Caco-2 (cell line): ENCODE measurements around the gene MSX1. TPM values are rescaled to one million over a fixed set of nuclear protein-coding genes. Genes with fewer than 3 reads are reported as not detected.

Source experiments
- BruUV-seq: library from RNA; stranded (reverse); fragments of 400-500 nt; replicated peaks from 2 replicates; lab custom pipeline; 2021; lab: Mats Ljungman, UMichigan
- CTCF ChIA-PET: fragments of 300-600 bp; sonication (Branson Sonifier 250); formaldehyde crosslinking; loops from one replicate; lab custom pipeline; 2022; ENCODE audit warnings: antibody characterized with exemption; lab: Charles Lee
- POLR2A ChIA-PET: fragments of 300-600 bp; sonication (Branson Sonifier 250); formaldehyde crosslinking; loops from one replicate; lab custom pipeline; 2022; ENCODE audit warnings: antibody characterized with exemption; lab: Charles Lee
- DNase-seq, 2 experiments: peaks; one replicate each; pipeline versions ENCODE4 v3.0.0 to v3.0.0-alpha.2; 2020 to 2022
- H3K27me3 ChIP-seq: replicated peaks from 2 replicates; pipeline ENCODE4 v1.6.0; 2011; ENCODE audit warnings: low read length; ENCODE audit not compliant: control insufficient read depth, insufficient read depth
- H3K36me3 ChIP-seq: 2 replicates; pipeline ENCODE4 v1.5.1; 2011; ENCODE audit warnings: low read length; ENCODE audit not compliant: control insufficient read depth, insufficient read depth
- H3K4me1 ChIP-seq: fragments of 250-450 bp; sonication (Bioruptor Pico); 2 replicates; pipeline ENCODE4 v1.5.1; 2020; ENCODE audit warnings: mild to moderate bottlenecking
- H3K4me3 ChIP-seq: 2 replicates; pipeline ENCODE4 v1.5.1; 2011; ENCODE audit warnings: low read depth, mild to moderate bottlenecking, control low read depth, low read length
- H3K9me3 ChIP-seq: fragments of 250-450 bp; sonication (Bioruptor Pico); 2 replicates; pipeline ENCODE4 v1.5.1; 2020; ENCODE audit warnings: mild to moderate bottlenecking, moderate library complexity
- H3K27ac Mint-ChIP-seq: one replicate; pipeline ENCODE4 v1.8.0; 2022; ENCODE audit warnings: mixed read lengths; ENCODE audit not compliant: unreplicated experiment
- H3K27me3 Mint-ChIP-seq: one replicate; pipeline ENCODE4 v1.8.0; 2022; ENCODE audit warnings: mixed read lengths; ENCODE audit not compliant: insufficient read depth, unreplicated experiment
- H3K36me3 Mint-ChIP-seq: one replicate; pipeline ENCODE4 v1.8.0; 2022; ENCODE audit warnings: mild to moderate bottlenecking, mixed read lengths; ENCODE audit not compliant: insufficient read depth, unreplicated experiment
- H3K4me1 Mint-ChIP-seq: one replicate; pipeline ENCODE4 v1.8.0; 2022; ENCODE audit warnings: low read depth, mixed read lengths; ENCODE audit not compliant: unreplicated experiment
- H3K4me3 Mint-ChIP-seq: one replicate; pipeline ENCODE4 v1.8.0; 2022; ENCODE audit warnings: mild to moderate bottlenecking, moderate library complexity, mixed read lengths; ENCODE audit not compliant: unreplicated experiment
- H3K9me3 Mint-ChIP-seq: one replicate; pipeline ENCODE4 v1.8.0; 2022; ENCODE audit warnings: mixed read lengths; ENCODE audit not compliant: unreplicated experiment
- CTCF ChIP-seq, 2 experiments: fragments of 200-600 bp in 1 of 2; IDR thresholded peaks; 1 replicate in 1 of 2; 2 replicates in 1 of 2; pipeline versions ENCODE4 v1.5.1 to v1.8.0; 2011 to 2022; ENCODE audit warnings: antibody characterized with exemption in 1 of 2, control low read depth in 1 of 2, inconsistent platforms in 1 of 2, low read depth in 1 of 2, low read length in 1 of 2, mild to moderate bottlenecking in 1 of 2, moderate library complexity in 1 of 2; ENCODE audit not compliant: insufficient read depth in 1 of 2, severe bottlenecking in 1 of 2, unreplicated experiment in 1 of 2
- intact Hi-C: fragments of 100-400 bp; cut with micrococcal nuclease; formaldehyde crosslinking; loops from one replicate; pipeline ENCODE4 v1.10.0; 2022; ENCODE audit not compliant: unreplicated experiment
- total RNA-seq: library from RNA; stranded (reverse); gene quantifications from 2 replicates; pipeline ENCODE4 v1.2.3, GENCODE V29; 2022

The MSX1 gene
- total RNA-seq, 1 experiment from 2014 or later = 35.1 TPM

GRCh38 chr4:4868040-4868757 lies 8.7 kb downstream of the MSX1 start:
- Mint-ChIP-seq H3K4me1 (no peaks in the 10 kb centered on the region), H3K27me3 (peaks cover 4% of the 10 kb centered on the region), H3K9me3 (no peaks in the 10 kb centered on the region), H3K27ac (no peak overlapping the region), H3K4me3 (no peak overlapping the region), H3K36me3 (peaks cover 20% of the 10 kb centered on the region)
- Histone ChIP-seq H3K9me3 (no peaks in the 10 kb centered on the region), H3K4me1 (no peaks in the 10 kb centered on the region), H3K36me3 (no peaks in the 10 kb centered on the region), H3K4me3 (no peak overlapping the region), H3K27me3 (no peaks in the 10 kb centered on the region)
- TF ChIP-seq CTCF (IDR thresholded peaks at IDR 0.05; ENCODE audit: insufficient read depth in 1 of 2, low read depth in 1 of 2, low read length in 1 of 2, severe bottlenecking in 1 of 2, unreplicated experiment in 1 of 2) = no peak
- POLR2A ChIA-PET = no interaction called here
- no peak for DNase-seq
- intact Hi-C loops = loop anchor here (10.0 kb wide), 2 partner anchors 203 to 273 kb away; no protein-coding TSS in a partner anchor
- CTCF ChIA-PET = no interaction called here
- no TSS peak for BruUV-seq

DNA sequence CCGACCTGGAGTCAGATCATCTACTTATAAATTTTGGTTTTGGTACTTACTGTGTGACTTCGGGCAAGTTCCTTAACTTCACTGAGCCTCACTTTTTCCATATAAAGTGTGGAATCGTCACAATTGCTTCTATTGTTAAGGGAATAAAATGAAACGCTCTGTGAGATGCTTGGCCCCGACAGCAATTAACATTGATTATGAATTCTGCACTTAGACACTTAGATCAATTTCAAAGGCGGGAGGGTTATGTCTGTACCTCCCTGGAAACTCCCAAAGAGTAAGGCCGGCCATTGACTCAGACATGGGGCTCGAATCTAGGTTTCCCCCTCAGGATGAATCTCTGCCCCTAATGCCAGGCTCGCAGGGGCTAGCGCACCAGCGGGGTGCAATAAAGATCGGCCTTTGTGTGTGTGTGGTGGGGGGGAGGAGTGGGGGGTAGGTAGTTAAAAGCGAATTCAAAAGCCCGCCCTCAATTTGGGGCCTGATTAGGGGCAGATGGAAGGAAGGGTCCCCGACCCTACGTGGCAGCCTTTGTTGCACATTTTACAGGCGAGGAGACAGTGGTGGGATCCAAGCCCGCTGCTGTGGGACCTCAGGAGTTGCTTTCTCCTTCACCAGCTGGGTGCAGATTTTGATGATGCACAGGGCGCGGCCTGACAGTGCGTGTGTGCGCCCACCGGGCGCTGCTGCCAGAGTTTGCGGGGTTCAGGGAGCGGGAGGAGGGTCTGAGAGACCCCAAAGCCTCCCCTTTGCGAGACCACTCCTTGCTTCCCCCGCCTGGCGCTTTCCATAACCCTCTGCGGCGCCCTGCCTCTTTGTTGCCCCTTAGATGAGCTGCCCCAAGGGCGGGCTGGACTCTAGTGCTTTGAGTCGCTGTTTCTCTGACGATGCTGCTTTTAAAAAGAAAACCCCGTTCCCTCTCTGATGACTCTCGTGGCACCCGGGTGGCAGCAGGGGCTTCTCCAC lies 9.6 kb downstream of the MSX1 start:
- Mint-ChIP-seq H3K27me3 (peaks cover 4% of the 10 kb centered on the region), H3K4me1 (no peaks in the 10 kb centered on the region), H3K9me3 (no peaks in the 10 kb centered on the region), H3K27ac (no peak overlapping the region), H3K36me3 (peaks cover 15% of the 10 kb centered on the region), H3K4me3 (no peak overlapping the region)
- ChIA-PET POLR2A (no interaction called here), CTCF (no interaction called here)
- TF ChIP-seq CTCF (IDR thresholded peaks at IDR 0.05; ENCODE audit: insufficient read depth in 1 of 2, low read depth in 1 of 2, low read length in 1 of 2, severe bottlenecking in 1 of 2, unreplicated experiment in 1 of 2) = no peak
- H3K36me3 ChIP-seq = no peaks in the 10 kb centered on the region
- H3K4me3 ChIP-seq = no peak overlapping the region
- no peaks in the 10 kb centered on the region for H3K27me3 ChIP-seq
- intact Hi-C loops = loop anchor here (10.0 kb wide), 2 partner anchors 204 to 274 kb away; no protein-coding TSS in a partner anchor
- no peaks in the 10 kb centered on the region for H3K4me1 ChIP-seq
- no peaks in the 10 kb centered on the region for H3K9me3 ChIP-seq
- DNase-seq = no peak
- BruUV-seq = no TSS peak
